Hepatocyte (in vitro differentiated cells): Measurements from ENCODE around the gene C1orf52. TPM values are rescaled to one million over a fixed set of nuclear protein-coding genes. Genes with fewer than 3 reads are reported as not detected.

Source experiments
- DNase-seq: peaks from one replicate; pipeline ENCODE4 v3.0.0-alpha.2; 2016; ENCODE audit warnings: low spot score
- H2AFZ ChIP-seq: fragments of 200-600 bp; sonication (generic); 2 replicates; pipeline ENCODE4 v1.6.0; 2016; ENCODE audit warnings: antibody characterized with exemption, mild to moderate bottlenecking
- H3K27ac ChIP-seq: fragments of 200-600 bp; sonication (generic); 2 replicates; pipeline ENCODE4 v1.5.1; 2016; ENCODE audit warnings: mild to moderate bottlenecking
- H3K27me3 ChIP-seq: fragments of 200-600 bp; sonication (generic); 2 replicates; pipeline ENCODE4 v1.6.1; 2016
- H3K36me3 ChIP-seq: fragments of 200-600 bp; sonication (generic); replicated peaks from 2 replicates; pipeline ENCODE4 v1.5.1; 2016; ENCODE audit warnings: low read depth; ENCODE audit not compliant: insufficient read depth
- H3K4me1 ChIP-seq: fragments of 200-600 bp; sonication (generic); 2 replicates; pipeline ENCODE4 v1.5.1; 2016; ENCODE audit warnings: mild to moderate bottlenecking, moderate library complexity; ENCODE audit not compliant: insufficient read depth
- H3K4me2 ChIP-seq: fragments of 200-600 bp; sonication (generic); 2 replicates; pipeline ENCODE4 v1.6.0; 2016
- H3K4me3 ChIP-seq: fragments of 200-600 bp; sonication (generic); 2 replicates; pipeline ENCODE4 v1.5.1; 2016; ENCODE audit warnings: mild to moderate bottlenecking
- H3K79me2 ChIP-seq: fragments of 200-600 bp; sonication (generic); 2 replicates; pipeline ENCODE4 v1.6.0; 2017; ENCODE audit warnings: mild to moderate bottlenecking
- H3K9me2 ChIP-seq: fragments of 200-600 bp; sonication (generic); replicated peaks from 2 replicates; pipeline ENCODE4 v1.6.0; 2017; ENCODE audit warnings: mild to moderate bottlenecking; ENCODE audit not compliant: insufficient read depth
- H3K9me3 ChIP-seq: fragments of 200-600 bp; sonication (generic); 2 replicates; pipeline ENCODE4 v1.5.1; 2016; ENCODE audit warnings: low read depth, mild to moderate bottlenecking
- H4K20me1 ChIP-seq: fragments of 200-600 bp; sonication (generic); 2 replicates; pipeline ENCODE4 v1.6.0; 2016; ENCODE audit warnings: mild to moderate bottlenecking; ENCODE audit not compliant: insufficient read depth, poor library complexity, severe bottlenecking
- EZH2 ChIP-seq: fragments of 200-600 bp; sonication (generic); IDR thresholded peaks from 2 replicates; pipeline ENCODE4 v1.6.1; 2016; ENCODE audit warnings: antibody characterized with exemption, mild to moderate bottlenecking, borderline replicate concordance
- EZH2phosphoT487 ChIP-seq: fragments of 200-600 bp; sonication (generic); IDR thresholded peaks from one replicate; pipeline ENCODE4 v1.6.1; 2018; ENCODE audit warnings: antibody characterized with exemption, mild to moderate bottlenecking, low read depth, moderate library complexity; ENCODE audit not compliant: unreplicated experiment, severe bottlenecking
- WGBS: methylation state at CpG from one replicate; pipeline ENCODE4 v1.1.6; 2016; ENCODE audit warnings: low lambda C conversion rate; ENCODE audit errors: missing lambda C conversion rate; 5-methylcytosine and 5-hydroxymethylcytosine counted together
- polyA plus RNA-seq: library from polyadenylated mRNA; unstranded; fragments of >200 nt; fragmentation: Nextera tagmentation; extraction: Ambion mirVana; gene quantifications from 2 replicates; pipeline ENCODE4 v1.2.1, GENCODE V29; 2016
- total RNA-seq: library from RNA; depleted of rRNA; stranded (reverse); fragments of >200 nt; gene quantifications from 2 replicates; pipeline ENCODE4 v1.2.3, GENCODE V29; 2014
- TF ChIP-seq, protein P1 (sequence below): fragments of 200-600 bp; sonication (generic); IDR thresholded peaks from 2 replicates; pipeline ENCODE4 v1.5.1; 2016; ENCODE audit warnings: antibody characterized with exemption, mild to moderate bottlenecking; ENCODE audit not compliant: poor library complexity

C1orf52 gene
- total and polyA plus RNA-seq, 2 experiments from 2014 or later = 30.1 to 41.2 TPM

- Histone ChIP-seq H3K4me2 (no peak overlapping the region), H3K27me3 (no peaks in the 10 kb centered on the region), H3K9me3 (no peaks in the 10 kb centered on the region), H2AFZ (no peak overlapping the region), H3K9me2 (no peaks in the 10 kb centered on the region), H3K79me2 (no peaks in the 10 kb centered on the region), H3K4me3 (no peak overlapping the region), H3K36me3 (no peaks in the 10 kb centered on the region), H3K27ac (no peak overlapping the region), H4K20me1 (no peaks in the 10 kb centered on the region), H3K4me1 (peaks cover 10% of the 10 kb centered on the region)
- TF ChIP-seq EZH2phosphoT487 (no peak), EZH2 (no peak)
- TF ChIP-seq, protein P1, sequence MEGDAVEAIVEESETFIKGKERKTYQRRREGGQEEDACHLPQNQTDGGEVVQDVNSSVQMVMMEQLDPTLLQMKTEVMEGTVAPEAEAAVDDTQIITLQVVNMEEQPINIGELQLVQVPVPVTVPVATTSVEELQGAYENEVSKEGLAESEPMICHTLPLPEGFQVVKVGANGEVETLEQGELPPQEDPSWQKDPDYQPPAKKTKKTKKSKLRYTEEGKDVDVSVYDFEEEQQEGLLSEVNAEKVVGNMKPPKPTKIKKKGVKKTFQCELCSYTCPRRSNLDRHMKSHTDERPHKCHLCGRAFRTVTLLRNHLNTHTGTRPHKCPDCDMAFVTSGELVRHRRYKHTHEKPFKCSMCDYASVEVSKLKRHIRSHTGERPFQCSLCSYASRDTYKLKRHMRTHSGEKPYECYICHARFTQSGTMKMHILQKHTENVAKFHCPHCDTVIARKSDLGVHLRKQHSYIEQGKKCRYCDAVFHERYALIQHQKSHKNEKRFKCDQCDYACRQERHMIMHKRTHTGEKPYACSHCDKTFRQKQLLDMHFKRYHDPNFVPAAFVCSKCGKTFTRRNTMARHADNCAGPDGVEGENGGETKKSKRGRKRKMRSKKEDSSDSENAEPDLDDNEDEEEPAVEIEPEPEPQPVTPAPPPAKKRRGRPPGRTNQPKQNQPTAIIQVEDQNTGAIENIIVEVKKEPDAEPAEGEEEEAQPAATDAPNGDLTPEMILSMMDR = no peak
- 89% methylated on average over 8 of the region's 8 CpGs for WGBS
- DNase-seq = no peak
Observed at GRCh38 chr1:85230305-85230977, 29.0 kb downstream of the C1orf52 start.

DNA sequence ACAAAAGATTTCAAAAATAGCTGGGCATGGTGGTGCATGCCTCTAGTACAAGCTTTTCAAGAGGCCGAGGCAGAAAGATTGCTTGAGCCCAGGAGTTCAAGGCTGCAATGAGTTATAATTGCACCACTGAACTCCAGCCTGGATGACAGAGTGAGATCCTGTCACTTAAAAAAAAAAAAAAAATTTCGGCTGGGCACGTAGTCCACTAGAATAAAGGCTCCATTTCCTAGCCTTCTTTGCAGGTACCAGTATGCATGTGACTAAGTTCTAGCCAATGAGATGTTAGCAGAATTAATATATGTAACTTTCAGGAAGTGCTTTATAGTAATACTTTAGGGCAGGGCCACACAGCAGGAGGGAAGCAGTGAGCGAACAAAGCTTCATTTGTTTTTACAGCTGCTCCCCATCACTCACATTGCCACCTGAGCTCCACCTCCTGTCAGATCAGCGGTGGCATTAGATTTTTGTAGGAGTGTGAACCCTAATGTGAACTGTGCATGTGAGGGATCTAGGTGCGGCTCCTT lies 29.8 kb downstream of the C1orf52 start:
- DNase-seq = no peak
- Histone ChIP-seq H3K79me2 (no peaks in the 10 kb centered on the region), H3K27me3 (no peaks in the 10 kb centered on the region), H3K9me2 (no peaks in the 10 kb centered on the region), H3K36me3 (no peaks in the 10 kb centered on the region), H3K9me3 (no peaks in the 10 kb centered on the region), H3K4me2 (no peak overlapping the region), H4K20me1 (no peaks in the 10 kb centered on the region), H2AFZ (no peak overlapping the region), H3K27ac (no peak overlapping the region), H3K4me1 (peaks cover 18% of the 10 kb centered on the region), H3K4me3 (no peak overlapping the region)
- WGBS = 92% methylated on average over 6 of the region's 6 CpGs
- TF ChIP-seq EZH2phosphoT487 = no peak
- TF ChIP-seq, protein P1 = no peak
- no peak for TF ChIP-seq EZH2

DNA sequence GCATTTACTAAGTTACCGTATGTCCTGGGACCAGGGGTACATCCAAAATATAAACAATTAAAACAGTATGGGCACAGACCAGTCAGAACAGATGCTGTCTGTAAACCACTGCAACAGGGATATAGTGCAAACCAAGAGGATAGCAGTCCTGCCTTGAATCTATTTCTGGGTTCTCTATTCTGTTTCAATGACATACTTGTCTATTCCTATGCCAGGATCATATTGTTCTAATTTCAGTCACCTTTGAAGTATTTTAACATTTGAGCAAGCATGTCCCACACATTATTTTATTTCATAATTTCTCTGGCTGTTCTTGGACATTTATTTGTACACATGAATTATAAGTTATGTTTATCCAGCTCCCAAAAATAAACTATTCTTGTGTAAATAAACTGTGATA lies 30.5 kb downstream of the C1orf52 start:
- Histone ChIP-seq H3K27me3 (no peaks in the 10 kb centered on the region), H3K9me3 (no peaks in the 10 kb centered on the region), H2AFZ (no peak overlapping the region), H3K36me3 (no peaks in the 10 kb centered on the region), H3K27ac (no peak overlapping the region), H3K79me2 (no peaks in the 10 kb centered on the region), H3K4me3 (no peak overlapping the region), H4K20me1 (no peaks in the 10 kb centered on the region), H3K4me2 (no peak overlapping the region), H3K9me2 (no peaks in the 10 kb centered on the region), H3K4me1 (peaks cover 23% of the 10 kb centered on the region)
- 30% methylated on average over 1 of the region's 1 CpG for WGBS
- no peak for DNase-seq
- TF ChIP-seq, protein P1 = no peak
- TF ChIP-seq EZH2phosphoT487 = no peak
- no peak for TF ChIP-seq EZH2
